ENCODE measurements around the gene OR8H1.

OR8H1 gene, protein sequence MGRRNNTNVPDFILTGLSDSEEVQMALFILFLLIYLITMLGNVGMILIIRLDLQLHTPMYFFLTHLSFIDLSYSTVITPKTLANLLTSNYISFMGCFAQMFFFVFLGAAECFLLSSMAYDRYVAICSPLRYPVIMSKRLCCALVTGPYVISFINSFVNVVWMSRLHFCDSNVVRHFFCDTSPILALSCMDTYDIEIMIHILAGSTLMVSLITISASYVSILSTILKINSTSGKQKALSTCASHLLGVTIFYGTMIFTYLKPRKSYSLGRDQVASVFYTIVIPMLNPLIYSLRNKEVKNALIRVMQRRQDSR

GRCh38 chr11:56292154-56292553 lies at the start of gene OR8H1:
TSS of gene OR8H1 (minus strand) at chr11:56292254. CDS start at chr11:56291062, 1,192 bp downstream.
- DNase-seq: no peak

DNA sequence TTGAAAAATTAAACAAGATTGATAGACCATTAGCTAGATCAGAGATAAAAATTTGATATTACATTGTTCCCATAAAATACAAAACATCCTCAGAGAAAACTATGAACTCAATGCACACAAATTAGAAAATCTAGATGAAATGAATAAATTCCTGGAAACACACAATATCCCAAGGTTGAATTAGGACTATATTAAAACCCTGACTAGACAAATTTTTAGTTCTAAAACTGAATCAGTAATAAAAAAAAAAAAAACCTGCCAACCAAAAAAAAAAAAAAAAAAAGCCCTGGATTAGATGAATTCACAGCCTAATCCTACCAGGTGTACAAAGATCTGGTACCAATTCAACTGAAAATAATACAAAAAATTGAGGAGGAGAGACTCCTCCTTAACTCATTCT lies 48.2 kb upstream of the OR8H1 start:
- DNase-seq: no peak

- DNase-seq: no peak
Measured at GRCh38 chr11:56333156-56333555, 41.1 kb upstream of the OR8H1 start.

DNA sequence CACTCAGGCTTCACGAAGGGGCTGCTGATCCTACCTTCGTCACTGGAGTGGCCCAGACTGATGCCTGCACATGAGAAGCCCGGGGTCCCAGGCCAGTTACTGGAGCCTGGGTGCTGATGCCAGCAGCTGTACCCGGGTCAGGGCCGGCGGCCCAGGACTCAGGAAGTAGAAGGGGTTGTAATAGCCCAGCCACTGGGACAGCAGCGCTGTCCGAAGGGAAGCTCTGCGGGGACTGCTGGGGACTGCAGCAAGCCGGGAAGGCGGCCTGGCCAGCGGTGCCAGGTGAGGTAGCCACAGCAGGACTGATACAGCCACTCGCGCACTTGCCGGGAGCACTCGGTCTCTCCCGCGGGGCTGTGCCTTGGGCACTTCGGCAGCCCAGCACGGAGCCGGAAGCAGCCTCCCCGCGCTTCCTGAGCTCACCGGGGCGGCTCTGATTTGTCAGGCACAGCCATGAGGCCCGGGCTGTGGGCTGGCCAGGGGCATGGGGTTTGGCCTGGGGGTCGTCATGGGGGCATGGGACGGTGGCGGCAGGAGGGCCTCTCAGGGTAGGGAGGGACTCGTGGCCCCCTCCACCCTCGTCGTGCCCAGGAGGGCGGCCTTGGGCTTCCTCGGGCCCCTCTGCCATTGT lies 39.9 kb upstream of the OR8H1 start:
- no peak for DNase-seq

GRCh38 chr11:56314844-56315243 lies 22.8 kb upstream of the OR8H1 start, which contains the start of gene OR8K3:
TSS of gene OR8K3 (plus strand) at chr11:56315144. CDS start at chr11:56318307, 3,163 bp downstream.
- no peak for DNase-seq

- no peak for DNase-seq
Measured at GRCh38 chr11:56307836-56308235, 15.8 kb upstream of the OR8H1 start.

DNA sequence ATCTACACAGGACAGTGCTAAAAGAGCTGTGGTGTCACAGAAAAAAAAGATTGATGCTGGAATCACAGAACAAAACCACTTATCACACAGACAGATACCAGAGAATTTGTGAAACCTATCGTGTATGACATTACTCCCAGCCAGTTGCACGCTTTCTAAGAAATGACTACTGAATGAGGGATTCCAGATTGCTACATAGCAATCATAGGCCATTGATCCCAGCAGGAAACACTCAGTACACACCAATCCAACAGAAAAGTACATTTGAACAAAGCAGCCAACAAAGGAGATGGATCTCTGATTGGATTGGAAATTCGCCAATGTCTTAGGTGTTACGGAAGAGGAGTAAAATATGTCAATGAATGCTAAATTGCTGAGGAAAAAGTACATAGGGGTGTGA lies 4.8 kb upstream of the OR8H1 start:
- no peak for DNase-seq

GRCh38 chr11:56273854-56274253 lies 18.2 kb downstream of the OR8H1 start, which contains the start of gene OR5T1:
TSS of gene OR5T1 (plus strand) at chr11:56274154. CDS start at chr11:56275639, 1,485 bp downstream.
- no peak for DNase-seq

DNA sequence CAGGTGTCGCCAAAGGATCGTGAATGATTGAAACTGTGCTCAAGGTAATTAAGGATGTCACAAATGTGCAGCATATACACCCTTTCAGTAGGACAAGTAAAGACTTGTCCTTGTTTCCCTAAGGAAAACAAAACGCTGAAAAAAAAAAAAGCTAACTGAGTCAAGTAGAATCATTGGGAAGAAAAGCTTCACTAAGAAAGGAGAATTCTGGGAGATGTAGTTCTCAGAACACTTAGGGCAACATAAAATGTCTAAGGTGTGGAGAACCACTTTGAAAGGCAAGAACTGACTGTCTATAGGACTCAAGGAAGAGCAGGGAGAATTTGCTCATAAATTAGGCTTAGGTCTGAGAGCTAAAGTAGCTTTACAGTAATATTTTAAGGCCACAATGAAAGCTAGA lies 21.0 kb downstream of the OR8H1 start:
- DNase-seq: no peak

DNA sequence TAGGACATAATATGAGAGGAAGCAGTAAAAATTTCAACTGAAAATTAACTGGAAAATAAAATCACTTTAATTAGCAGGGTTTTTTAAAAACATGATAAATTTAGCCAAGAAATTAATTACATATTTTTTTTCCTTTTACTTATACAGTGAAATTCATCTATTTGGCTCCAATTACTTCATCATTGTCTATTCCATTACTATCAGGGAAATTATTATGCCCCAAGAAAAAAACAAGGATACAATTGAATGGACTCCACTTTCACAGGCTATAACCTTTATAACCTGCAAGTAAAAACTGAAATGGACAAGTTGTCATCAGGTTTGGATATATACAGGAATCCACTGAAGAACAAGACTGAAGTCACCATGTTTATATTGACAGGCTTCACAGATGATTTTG lies 40.1 kb downstream of the OR8H1 start, which contains the start of gene OR5T3:
Gene OR5T3 (plus strand): TSS at position 301 of the 400 bp plus-strand sequence. CDS start 0 bp downstream, at position 301.
- no peak for DNase-seq
